Common myeloid progenitor, CD34-positive (primary cell): ENCODE results near the gene TOMM22.

Experiments
- CTCF ChIA-PET: fragments of 350-600 bp; sonication (Branson Sonifier 250); formaldehyde crosslinking; loops from one replicate; lab custom pipeline; 2021; ENCODE audit warnings: antibody characterized with exemption; lab: Charles Lee
- POLR2A ChIA-PET: fragments of 350-600 bp; sonication (Branson Sonifier 250); formaldehyde crosslinking; loops from one replicate; lab custom pipeline; 2021; ENCODE audit warnings: antibody characterized with exemption; lab: Charles Lee
- DNase-seq, 3 donors: peaks; one replicate each; pipeline versions ENCODE4 v3.0.0 to v3.0.0-alpha.2; 2013
- H3K27ac ChIP-seq, 2 experiments: 1 replicate in 1 of 2; 2 replicates in 1 of 2; pipeline ENCODE4 v1.7.0; 2013; ENCODE audit warnings: inconsistent platforms in 2 of 2, low read length in 2 of 2, mild to moderate bottlenecking in 2 of 2, low read depth in 1 of 2, moderate library complexity in 1 of 2; ENCODE audit not compliant: severe bottlenecking in 2 of 2, insufficient read depth in 1 of 2, poor library complexity in 1 of 2
- H3K27me3 ChIP-seq, 5 experiments: replicated peaks in 2 of 5; 1 replicate in 3 of 5; 2 replicates in 2 of 5; pipeline versions ENCODE4 v1.6.1 to v1.7.0; 2013; ENCODE audit warnings: low read length in 4 of 5, mild to moderate bottlenecking in 2 of 5, moderate library complexity in 2 of 5, inconsistent platforms in 1 of 5; ENCODE audit not compliant: insufficient read depth in 5 of 5, control insufficient read depth in 4 of 5
- H3K36me3 ChIP-seq, 4 experiments: 1 replicate in 2 of 4; 2 replicates in 2 of 4; pipeline versions ENCODE4 v1.6.1 to v1.7.0; 2013; ENCODE audit warnings: low read length in 3 of 4, control low read depth in 1 of 4, mild to moderate bottlenecking in 1 of 4; ENCODE audit not compliant: control insufficient read depth in 4 of 4, insufficient read depth in 4 of 4
- H3K4me1 ChIP-seq, 4 experiments: 1 replicate in 3 of 4; 2 replicates in 1 of 4; pipeline versions ENCODE4 v1.6.1 to v1.7.1; 2013; ENCODE audit warnings: low read length in 3 of 4, mild to moderate bottlenecking in 3 of 4, control low read depth in 1 of 4, inconsistent platforms in 1 of 4, moderate library complexity in 1 of 4; ENCODE audit not compliant: control insufficient read depth in 4 of 4, insufficient read depth in 4 of 4; ENCODE audit errors: control extremely low read depth in 1 of 4
- H3K4me3 ChIP-seq, 7 experiments: 1 replicate in 4 of 7; 2 replicates in 3 of 7; pipeline versions ENCODE4 v1.5.1 to v1.7.0; 2013; ENCODE audit warnings: mild to moderate bottlenecking in 7 of 7, low read length in 6 of 7, moderate library complexity in 6 of 7, inconsistent platforms in 2 of 7, low read depth in 2 of 7, control low read depth in 1 of 7; ENCODE audit not compliant: insufficient read depth in 4 of 7, control insufficient read depth in 1 of 7; ENCODE audit errors: extremely low read depth in 1 of 7
- H3K9me3 ChIP-seq, 5 experiments: 1 replicate in 4 of 5; 2 replicates in 1 of 5; pipeline versions ENCODE4 v1.6.1 to v1.7.1; 2013; ENCODE audit warnings: low read length in 4 of 5, mild to moderate bottlenecking in 2 of 5, inconsistent platforms in 1 of 5, low read depth in 1 of 5, moderate library complexity in 1 of 5; ENCODE audit not compliant: control insufficient read depth in 4 of 5, insufficient read depth in 2 of 5; ENCODE audit errors: control extremely low read depth in 1 of 5
- WGBS: methylation state at CpG from one replicate; pipeline ENCODE4 v1.1.5; 2013; ENCODE audit not compliant: insufficient coverage; 5-methylcytosine and 5-hydroxymethylcytosine counted together

TOMM22 gene

GRCh38 chr22:38719196-38719595, 37.4 kb downstream of the TOMM22 start:
- Histone ChIP-seq H3K4me3 (no peak overlapping the region), H3K27me3 (no peaks in the 10 kb centered on the region), H3K36me3 (peaks cover 8 to 69% (median 54%) of the 10 kb centered on the region in 4 experiments), H3K9me3 (no peaks in the 10 kb centered on the region), H3K27ac (no peak overlapping the region), H3K4me1 (peaks cover 0 to 13% (median 6%) of the 10 kb centered on the region in 4 experiments)
- 97% methylated on average over 6 of the region's 6 CpGs for WGBS
- POLR2A ChIA-PET, result interaction anchor here (1.1 kb wide), 1 partner anchor 13 kb away, joined by 3 read pairs; no protein-coding TSS in a partner anchor
- DNase-seq, result no peak
- CTCF ChIA-PET, result interaction anchor here (1.5 to 1.6 kb wide), 3 partner anchors 10 to 20 kb away, joined by 3 to 7 read pairs (median 4); no protein-coding TSS in a partner anchor

- WGBS, result 100% methylated on average over 3 of the region's 3 CpGs
- Histone ChIP-seq H3K27ac (no peak overlapping the region), H3K36me3 (peaks cover 13 to 79% (median 65%) of the 10 kb centered on the region in 4 experiments), H3K9me3 (no peaks in the 10 kb centered on the region), H3K27me3 (no peaks in the 10 kb centered on the region), H3K4me1 (peaks cover 0 to 2% (median under 1%) of the 10 kb centered on the region in 4 experiments), H3K4me3 (no peak overlapping the region)
- ChIA-PET POLR2A (interaction anchor here (1.1 kb wide), 1 partner anchor 12 kb away, joined by 3 read pairs; no protein-coding TSS in a partner anchor), CTCF (interaction anchor here (0.6 to 1.5 kb wide), 4 partner anchors 14 to 34 kb away, joined by 3 read pairs; no protein-coding TSS in a partner anchor)
- DNase-seq, result no peak
These were observed 38.6 kb downstream of the TOMM22 start for GRCh38 chr22:38720350-38720749.

- DNase-seq, result no peak
- Histone ChIP-seq H3K27me3 (no peaks in the 10 kb centered on the region), H3K9me3 (no peaks in the 10 kb centered on the region), H3K36me3 (peaks cover 15 to 80% (median 66%) of the 10 kb centered on the region in 4 experiments), H3K4me3 (no peak overlapping the region), H3K4me1 (no peaks in the 10 kb centered on the region), H3K27ac (no peak overlapping the region)
- WGBS, result 94% methylated on average over 5 of the region's 7 CpGs
- ChIA-PET CTCF (interaction anchor here (1.5 to 4.6 kb wide), 3 partner anchors 12 to 46 kb away, joined by 3 to 64 read pairs (median 3); no protein-coding TSS in a partner anchor), POLR2A (interaction anchor here (1.0 kb wide), 1 partner anchor 10 kb away, joined by 3 read pairs; no protein-coding TSS in a partner anchor)
These were observed 39.8 kb downstream of the TOMM22 start for GRCh38 chr22:38721551-38721950.

GRCh38 chr22:38724176-38724575, 42.4 kb downstream of the TOMM22 start:
- Histone ChIP-seq H3K27me3 (no peaks in the 10 kb centered on the region), H3K4me1 (no peaks in the 10 kb centered on the region), H3K4me3 (no peak overlapping the region), H3K27ac (no peak overlapping the region), H3K9me3 (no peaks in the 10 kb centered on the region), H3K36me3 (peaks cover 24 to 88% (median 75%) of the 10 kb centered on the region in 4 experiments)
- DNase-seq, result no peak
- POLR2A ChIA-PET, result interaction anchor here (1.0 to 1.4 kb wide), 2 partner anchors 27 to 42 kb away, joined by 3 to 4 read pairs; partner anchors contain the start of gene TOMM22
- 91% methylated on average over 7 of the region's 7 CpGs for WGBS
- CTCF ChIA-PET, result interaction anchor here (0.8 to 5.0 kb wide), 10 partner anchors 10 to 127 kb away, joined by 3 to 64 read pairs (median 4); no protein-coding TSS in a partner anchor

GRCh38 chr22:38724926-38725571, 43.3 kb downstream of the TOMM22 start:
- no peaks in the 10 kb centered on the region for H3K9me3 ChIP-seq
- peaks cover 24 to 95% (median 82%) of the 10 kb centered on the region in 4 experiments for H3K36me3 ChIP-seq
- no peaks in the 10 kb centered on the region for H3K4me1 ChIP-seq
- WGBS, result 71% methylated on average over 3 of the region's 3 CpGs
- H3K4me3 ChIP-seq, result no peak overlapping the region
- ChIA-PET CTCF (interaction anchor here (0.8 to 5.0 kb wide), 12 partner anchors 10 to 126 kb away, joined by 3 to 64 read pairs (median 4); no protein-coding TSS in a partner anchor), POLR2A (interaction anchor here (0.7 to 1.4 kb wide), 4 partner anchors 11 to 43 kb away, joined by 3 to 4 read pairs (median 4); partner anchors contain the start of gene TOMM22)
- no peak overlapping the region for H3K27ac ChIP-seq
- DNase-seq, result peak; percentile 52 to 78 (median 71)
- H3K27me3 ChIP-seq, result no peaks in the 10 kb centered on the region

GRCh38 chr22:38725900-38726655, 44.3 kb downstream of the TOMM22 start:
- Histone ChIP-seq H3K9me3 (no peaks in the 10 kb centered on the region), H3K4me1 (no peaks in the 10 kb centered on the region), H3K36me3 (peaks cover 22 to 99% (median 87%) of the 10 kb centered on the region in 4 experiments), H3K4me3 (no peak overlapping the region), H3K27me3 (no peaks in the 10 kb centered on the region), H3K27ac (no peak overlapping the region)
- ChIA-PET CTCF (interaction anchor here (1.4 to 5.0 kb wide), 8 partner anchors 8 to 40 kb away, joined by 4 to 64 read pairs (median 12); no protein-coding TSS in a partner anchor), POLR2A (no interaction called here)
- 97% methylated on average over 13 of the region's 18 CpGs for WGBS
- DNase-seq, result no peak
